ENCODE data around the gene GMEB2.
"Not testable (repeated sequence)": the region's sequence is repeated elsewhere in the genome, so short reads cannot be mapped to it uniquely, and the experiment has no call there.

The GMEB2 gene

GRCh38 chr20:63611646-63612045 lies 15.3 kb downstream of the GMEB2 start:
- no peak for DNase-seq

GRCh38 chr20:63610581-63611435 lies 16.1 kb downstream of the GMEB2 start:
- no peak for DNase-seq

GRCh38 chr20:63606686-63607085 lies 20.2 kb downstream of the GMEB2 start:
- DNase-seq = no peak

GRCh38 chr20:63602321-63602720 lies 24.6 kb downstream of the GMEB2 start:
- DNase-seq = no peak

GRCh38 chr20:63601679-63602078 lies 25.2 kb downstream of the GMEB2 start:
- not testable (repeated sequence) for DNase-seq

GRCh38 chr20:63599396-63600050 lies 27.4 kb downstream of the GMEB2 start:
- no peak for DNase-seq

- no peak for DNase-seq
Observed at GRCh38 chr20:63598479-63599395, 28.2 kb downstream of the GMEB2 start.

GRCh38 chr20:63597651-63598478 lies 29.0 kb downstream of the GMEB2 start:
- no peak for DNase-seq

- DNase-seq = no peak
Observed at GRCh38 chr20:63596423-63596822, 30.5 kb downstream of the GMEB2 start.

GRCh38 chr20:63595416-63596127 lies 31.3 kb downstream of the GMEB2 start:
- no peak for DNase-seq

GRCh38 chr20:63594043-63594561 lies 32.8 kb downstream of the GMEB2 start:
- DNase-seq = no peak

- DNase-seq = no peak
Observed at GRCh38 chr20:63592661-63593060, 34.2 kb downstream of the GMEB2 start.

- DNase-seq = no peak
Observed at GRCh38 chr20:63591786-63592355, 35.0 kb downstream of the GMEB2 start.

GRCh38 chr20:63591147-63591533 lies 35.8 kb downstream of the GMEB2 start:
- no peak for DNase-seq

- no peak for DNase-seq
Observed at GRCh38 chr20:63590218-63591146, 36.4 kb downstream of the GMEB2 start.

GRCh38 chr20:63589261-63590217 lies 37.4 kb downstream of the GMEB2 start:
- no peak for DNase-seq

- no peak for DNase-seq
Observed at GRCh38 chr20:63588641-63589041, 38.3 kb downstream of the GMEB2 start.

GRCh38 chr20:63587776-63588591 lies 38.9 kb downstream of the GMEB2 start:
- no peak for DNase-seq
